Gastrocnemius medialis (tissue), 4 donors: Measurements from ENCODE around the gene FNDC3B. TPM values are rescaled to one million over a fixed set of nuclear protein-coding genes. Genes with fewer than 3 reads are reported as not detected.

Experiments
- ATAC-seq, 2 donors: fragments of 150-250 bp; one replicate each; pipeline ENCODE4 v1.9.1; 2016
- DNase-seq, 2 donors: peaks; one replicate each; pipeline ENCODE4 v3.0.0-alpha.2; 2019
- H3K27ac ChIP-seq, 4 donors: fragments of 200-600 bp; sonication (generic); 1 replicate in 1 of 4; 2 replicates in 3 of 4; pipeline ENCODE4 v1.5.1; 2016 to 2018; ENCODE audit warnings: mild to moderate bottlenecking in 2 of 4, moderate library complexity in 1 of 4
- H3K27me3 ChIP-seq, 3 donors: fragments of 200-600 bp; sonication (generic) in 2 of 3; 1 replicate in 1 of 3; 2 replicates in 2 of 3; pipeline versions ENCODE4 v1.5.1 to v1.6.0; 2016 to 2019; ENCODE audit warnings: mild to moderate bottlenecking in 1 of 3, moderate library complexity in 1 of 3
- H3K36me3 ChIP-seq, 2 donors: fragments of 200-600 bp; sonication (generic) in 1 of 2; one replicate each; pipeline ENCODE4 v1.5.1; 2017 to 2018
- H3K4me1 ChIP-seq, 2 donors: fragments of 200-600 bp; sonication (generic) in 1 of 2; one replicate each; pipeline ENCODE4 v1.5.1; 2016 to 2017; ENCODE audit warnings: mild to moderate bottlenecking in 2 of 2
- H3K4me3 ChIP-seq, 4 donors: fragments of 200-600 bp; sonication (generic) in 3 of 4; 1 replicate in 1 of 4; 2 replicates in 3 of 4; pipeline ENCODE4 v1.5.1; 2016 to 2019; ENCODE audit warnings: mild to moderate bottlenecking in 2 of 4
- H3K9me3 ChIP-seq, 3 donors: fragments of 200-600 bp; sonication (generic) in 2 of 3; 1 replicate in 1 of 3; 2 replicates in 2 of 3; pipeline ENCODE4 v1.5.1; 2016 to 2019
- POLR2A ChIP-seq, 2 donors: fragments of 450-650 bp; IDR thresholded peaks; one replicate each; pipeline ENCODE4 v1.6.1; 2017; ENCODE audit warnings: antibody characterized with exemption in 2 of 2, mild to moderate bottlenecking in 2 of 2, moderate library complexity in 2 of 2
- in situ Hi-C, 4 donors: fragments of 200-750 bp; cut with MboI; loops; one replicate each; pipeline versions ENCODE4 v1.15.0 to v1.8.0; 2017; ENCODE audit warnings: low sequenced_read_pairs in 4 of 4
- intact Hi-C: fragments of 100-400 bp; cut with DNase I; formaldehyde crosslinking; loops from one replicate; pipeline ENCODE4 v1.15.1; 2023; ENCODE audit warnings: low total_unique reads
- total RNA-seq, 4 donors: library from RNA; depleted of rRNA; stranded (reverse); fragments of >200 nt; gene quantifications; one replicate each; pipeline versions ENCODE4 v1.1.0 to v1.2.3, GENCODE V29; 2016
- TF ChIP-seq, protein P1 (sequence below), 5 experiments: fragments of 450-650 bp in 3 of 5; fragments of 200-600 bp in 2 of 5; sonication (generic) in 2 of 5; IDR thresholded peaks in 4 of 5; conservative IDR thresholded peaks in 1 of 5; 1 replicate in 4 of 5; 2 replicates in 1 of 5; pipeline ENCODE4 v1.5.1; 2016 to 2019; ENCODE audit warnings: antibody characterized with exemption in 5 of 5, mild to moderate bottlenecking in 3 of 5, moderate library complexity in 3 of 5

FNDC3B gene
- total RNA-seq, 4 donors from 2014 or later, result 42.5 to 110 (median 74.2) TPM

DNA sequence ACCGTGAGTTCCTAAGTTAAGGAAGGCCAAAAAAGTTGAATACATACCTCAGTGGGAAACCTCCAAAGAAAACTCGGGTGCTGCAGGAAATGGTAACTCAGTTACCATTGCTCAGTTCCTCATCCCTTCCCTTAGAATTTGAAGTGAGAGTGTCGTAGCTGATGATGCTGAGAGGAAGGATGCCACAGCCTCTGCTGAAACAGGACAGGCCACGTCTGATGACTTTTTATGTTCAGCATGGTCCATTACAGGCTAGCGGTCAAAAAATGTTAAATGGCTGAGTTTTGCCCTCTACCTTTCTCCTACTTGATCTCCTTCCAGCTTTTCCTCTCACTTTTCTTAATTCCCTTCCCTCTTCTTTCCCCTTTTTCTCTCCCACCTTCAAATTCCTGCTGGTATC, 273.3 kb downstream of the FNDC3B start:
- DNase-seq (no peak), ATAC-seq (no peak)
- H3K9me3 ChIP-seq, result no peaks in the 10 kb centered on the region
- H3K36me3 ChIP-seq, result peaks cover 0 to 43% of the 10 kb centered on the region in 2 donors
- intact Hi-C loops, result no loop called here
- H3K4me1 ChIP-seq, result peaks cover 55 to 57% of the 10 kb centered on the region in 2 donors
- H3K27ac ChIP-seq, result peak overlapping the region in 3 of 4 donors; percentile 79 to 88 (median 82)
- H3K4me3 ChIP-seq, result no peak overlapping the region
- TF ChIP-seq, protein P1, sequence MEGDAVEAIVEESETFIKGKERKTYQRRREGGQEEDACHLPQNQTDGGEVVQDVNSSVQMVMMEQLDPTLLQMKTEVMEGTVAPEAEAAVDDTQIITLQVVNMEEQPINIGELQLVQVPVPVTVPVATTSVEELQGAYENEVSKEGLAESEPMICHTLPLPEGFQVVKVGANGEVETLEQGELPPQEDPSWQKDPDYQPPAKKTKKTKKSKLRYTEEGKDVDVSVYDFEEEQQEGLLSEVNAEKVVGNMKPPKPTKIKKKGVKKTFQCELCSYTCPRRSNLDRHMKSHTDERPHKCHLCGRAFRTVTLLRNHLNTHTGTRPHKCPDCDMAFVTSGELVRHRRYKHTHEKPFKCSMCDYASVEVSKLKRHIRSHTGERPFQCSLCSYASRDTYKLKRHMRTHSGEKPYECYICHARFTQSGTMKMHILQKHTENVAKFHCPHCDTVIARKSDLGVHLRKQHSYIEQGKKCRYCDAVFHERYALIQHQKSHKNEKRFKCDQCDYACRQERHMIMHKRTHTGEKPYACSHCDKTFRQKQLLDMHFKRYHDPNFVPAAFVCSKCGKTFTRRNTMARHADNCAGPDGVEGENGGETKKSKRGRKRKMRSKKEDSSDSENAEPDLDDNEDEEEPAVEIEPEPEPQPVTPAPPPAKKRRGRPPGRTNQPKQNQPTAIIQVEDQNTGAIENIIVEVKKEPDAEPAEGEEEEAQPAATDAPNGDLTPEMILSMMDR (IDR thresholded peaks at IDR 0.05 in 4 of 5, conservative IDR thresholded peaks at IDR 0.05 in 1 of 5), result no peak
- no peak for TF ChIP-seq POLR2A (IDR thresholded peaks at IDR 0.05)
- H3K27me3 ChIP-seq, result no peaks in the 10 kb centered on the region
- in situ Hi-C loops, result loop anchor here in 1 of 4 donors (25.0 kb wide), 1 partner anchor 275 kb away; the partner anchor contains the start of gene FNDC3B

DNA sequence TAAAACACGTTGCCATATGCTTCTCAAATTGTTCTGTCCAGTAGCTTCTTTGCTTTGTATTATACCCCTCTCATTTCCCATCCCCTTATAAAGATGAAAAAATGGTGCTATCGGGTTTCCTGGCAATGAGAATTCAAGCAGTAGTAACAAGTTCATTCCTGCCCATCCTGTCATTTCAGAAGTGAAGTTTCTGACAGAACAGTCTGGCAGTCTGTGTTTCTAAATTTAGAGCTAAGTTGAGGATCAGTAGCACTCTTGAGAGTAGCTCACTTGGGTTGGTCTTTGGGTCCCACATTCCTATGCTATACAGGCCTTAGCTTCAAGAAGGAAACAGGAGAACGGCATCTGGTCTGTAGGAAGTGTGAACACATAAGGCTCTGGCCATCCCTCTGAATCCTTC, 274.3 kb downstream of the FNDC3B start:
- no peak for DNase-seq
- intact Hi-C loops (no loop called here), in situ Hi-C loops (loop anchor here in 1 of 4 donors (25.0 kb wide), 1 partner anchor 276 kb away; the partner anchor contains the start of gene FNDC3B)
- H3K9me3 ChIP-seq, result no peaks in the 10 kb centered on the region
- peak overlapping the region; percentile 40 to 88 (median 80) for H3K27ac ChIP-seq
- H3K36me3 ChIP-seq, result peaks cover 0 to 33% of the 10 kb centered on the region in 2 donors
- no peak for TF ChIP-seq POLR2A (IDR thresholded peaks at IDR 0.05)
- TF ChIP-seq, protein P1 (IDR thresholded peaks at IDR 0.05 in 4 of 5, conservative IDR thresholded peaks at IDR 0.05 in 1 of 5), result no peak
- peak in 1 of 2 donors; percentile 23 for ATAC-seq
- no peaks in the 10 kb centered on the region for H3K27me3 ChIP-seq
- peaks cover 65 to 67% of the 10 kb centered on the region in 2 donors for H3K4me1 ChIP-seq
- no peak overlapping the region for H3K4me3 ChIP-seq

DNA sequence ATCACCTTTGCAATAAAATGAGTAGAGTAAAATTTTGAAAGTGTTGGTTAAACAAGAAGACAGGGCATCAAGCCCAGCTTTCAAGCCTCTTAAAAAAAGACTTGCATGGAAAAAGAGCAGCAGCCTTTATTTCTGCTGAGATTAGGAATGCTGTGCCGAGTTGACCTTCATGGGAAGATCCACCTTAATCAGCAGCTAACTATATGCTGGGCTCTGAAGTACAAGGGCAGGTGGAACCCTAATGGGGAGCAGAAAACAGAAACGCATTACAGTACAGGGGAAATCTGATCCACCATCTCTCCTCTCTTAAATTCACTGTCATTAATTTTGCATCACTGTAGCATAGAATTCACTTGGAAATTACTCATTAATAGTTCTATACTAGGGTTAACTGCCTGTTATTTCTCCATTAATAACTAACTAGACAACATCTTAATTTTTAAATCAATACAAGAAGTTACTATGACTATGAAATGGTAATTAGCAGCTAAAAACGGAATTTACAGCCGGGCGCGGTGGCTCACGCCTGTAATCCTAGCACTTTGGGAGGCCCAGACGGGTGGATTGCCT, 275.3 kb downstream of the FNDC3B start:
- peak overlapping the region in 3 of 4 donors; percentile 79 to 88 (median 82) for H3K27ac ChIP-seq
- H3K9me3 ChIP-seq, result no peaks in the 10 kb centered on the region
- TF ChIP-seq, protein P1 (IDR thresholded peaks at IDR 0.05 in 4 of 5, conservative IDR thresholded peaks at IDR 0.05 in 1 of 5), result no peak
- TF ChIP-seq POLR2A (IDR thresholded peaks at IDR 0.05), result no peak
- no peak overlapping the region for H3K4me3 ChIP-seq
- no peaks in the 10 kb centered on the region for H3K27me3 ChIP-seq
- peaks cover 0 to 23% of the 10 kb centered on the region in 2 donors for H3K36me3 ChIP-seq
- peaks cover 75 to 77% of the 10 kb centered on the region in 2 donors for H3K4me1 ChIP-seq
- in situ Hi-C loops, result loop anchor here in 1 of 4 donors (25.0 kb wide), 1 partner anchor 277 kb away; the partner anchor contains the start of gene FNDC3B
- ATAC-seq (no peak), DNase-seq (no peak)
- intact Hi-C loops, result no loop called here

DNA sequence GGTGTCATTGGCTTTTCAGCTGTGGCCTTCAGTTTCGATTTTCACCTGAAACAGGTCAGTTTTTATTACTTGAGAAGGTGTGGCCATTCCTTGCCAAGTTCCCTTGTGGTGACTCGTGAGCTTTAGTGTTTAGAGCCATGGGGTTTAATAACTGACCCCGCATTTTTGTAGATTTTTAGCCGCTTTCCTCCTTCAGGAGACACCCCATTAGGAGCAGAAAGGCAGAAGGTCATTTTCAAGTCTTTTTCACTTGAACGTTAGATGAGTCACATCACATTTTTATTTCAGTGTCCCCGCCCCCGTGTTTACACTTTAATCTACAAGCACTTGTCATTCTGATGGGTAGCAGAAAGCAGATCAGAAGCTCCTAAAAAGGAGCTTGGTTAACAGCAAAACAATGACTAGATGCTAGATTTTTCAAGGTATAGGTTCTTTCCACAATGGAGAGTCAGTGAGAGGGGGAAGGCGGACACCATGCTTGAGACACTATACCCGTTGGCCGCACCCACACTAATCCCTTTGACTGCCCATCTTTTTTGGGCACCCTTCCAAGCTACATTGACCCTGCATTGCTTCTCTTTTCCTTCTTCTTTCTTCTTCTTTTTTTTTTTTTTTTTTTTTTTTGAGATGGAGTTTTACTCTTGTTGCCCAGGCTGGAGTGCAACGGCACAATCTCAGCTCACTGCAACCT, 276.2 kb downstream of the FNDC3B start:
- no peak overlapping the region for H3K4me3 ChIP-seq
- H3K9me3 ChIP-seq, result no peaks in the 10 kb centered on the region
- no peaks in the 10 kb centered on the region for H3K27me3 ChIP-seq
- intact Hi-C loops, result no loop called here
- peak overlapping the region; percentile 1 to 88 (median 80) for H3K27ac ChIP-seq
- peaks cover 83 to 86% of the 10 kb centered on the region in 2 donors for H3K4me1 ChIP-seq
- TF ChIP-seq, protein P1 (IDR thresholded peaks at IDR 0.05 in 4 of 5, conservative IDR thresholded peaks at IDR 0.05 in 1 of 5), result no peak
- no peak for TF ChIP-seq POLR2A (IDR thresholded peaks at IDR 0.05)
- H3K36me3 ChIP-seq, result peaks cover 0 to 14% of the 10 kb centered on the region in 2 donors
- no peak for DNase-seq
- ATAC-seq, result peak in 1 of 2 donors; percentile 14
- in situ Hi-C loops, result loop anchor here in 1 of 4 donors (25.0 kb wide), 1 partner anchor 278 kb away; the partner anchor contains the start of gene FNDC3B
